Renal cortical epithelial cell (primary cell): ENCODE measurements around the gene SLC10A3. TPM values are rescaled to one million over a fixed set of nuclear protein-coding genes. Genes with fewer than 3 reads are reported as not detected.
A peak's percentile ranks its signal among the peaks of the same experiment; 100 is the strongest.

Experiments
- DNase-seq: peaks from one replicate; pipeline ENCODE4 v3.0.0-alpha.2; 2011; ENCODE audit warnings: low read depth
- total RNA-seq: library from RNA; depleted of rRNA; stranded (reverse); fragments of >200 nt; gene quantifications from 2 replicates; pipeline ENCODE4 v1.2.3, GENCODE V29; 2014

Gene SLC10A3
- total RNA-seq, 1 donor from 2014 or later = 47.0 TPM

- no peak for DNase-seq
Measured at GRCh38 chrX:154484255-154485149, 5.9 kb downstream of the SLC10A3 start.

- no peak for DNase-seq
Measured at GRCh38 chrX:154483325-154483724, 7.1 kb downstream of the SLC10A3 start.

- no peak for DNase-seq
Measured at GRCh38 chrX:154482786-154483185, 7.6 kb downstream of the SLC10A3 start.

GRCh38 chrX:154481911-154482601 lies 8.4 kb downstream of the SLC10A3 start:
- no peak for DNase-seq

GRCh38 chrX:154481195-154481594 lies 9.2 kb downstream of the SLC10A3 start:
- DNase-seq = no peak

- DNase-seq = peak; percentile 47
Measured at GRCh38 chrX:154478728-154479622, 11.5 kb downstream of the SLC10A3 start, which contains the start of gene LAGE3. TSS of gene LAGE3 (minus strand) at chrX:154479281. CDS start at chrX:154478915, 366 bp downstream.

GRCh38 chrX:154477891-154478477 lies 12.4 kb downstream of the SLC10A3 start:
- DNase-seq = no peak

- DNase-seq = no peak
Measured at GRCh38 chrX:154476821-154477220, 13.6 kb downstream of the SLC10A3 start.

GRCh38 chrX:154473683-154474082 lies 16.7 kb downstream of the SLC10A3 start:
- DNase-seq = no peak

- DNase-seq = no peak
Measured at GRCh38 chrX:154472685-154473632, 17.5 kb downstream of the SLC10A3 start.

- DNase-seq = no peak
Measured at GRCh38 chrX:154471839-154472684, 18.4 kb downstream of the SLC10A3 start.

GRCh38 chrX:154470914-154471568 lies 19.4 kb downstream of the SLC10A3 start:
- DNase-seq = no peak

GRCh38 chrX:154470434-154470833 lies 20.0 kb downstream of the SLC10A3 start:
- no peak for DNase-seq

- DNase-seq = no peak
Measured at GRCh38 chrX:154469880-154470279, 20.5 kb downstream of the SLC10A3 start.

GRCh38 chrX:154469114-154469513 lies 21.3 kb downstream of the SLC10A3 start:
- no peak for DNase-seq

- no peak for DNase-seq
Measured at GRCh38 chrX:154468217-154468616, 22.2 kb downstream of the SLC10A3 start.

- no peak for DNase-seq
Measured at GRCh38 chrX:154467556-154467955, 22.9 kb downstream of the SLC10A3 start.

- DNase-seq = no peak
Measured at GRCh38 chrX:154466907-154467306, 23.5 kb downstream of the SLC10A3 start.

GRCh38 chrX:154466036-154466435 lies 24.4 kb downstream of the SLC10A3 start:
- no peak for DNase-seq
